ENCODE data around the gene CHRNA3. TPM values are rescaled to one million over a fixed set of nuclear protein-coding genes. Genes with fewer than 3 reads are reported as not detected.

CHRNA3 gene
- polyA plus RNA-seq, 1 donor (not counting 4 experiments of a cell fraction or from before 2014, with no cell fraction given), result not detected

DNA sequence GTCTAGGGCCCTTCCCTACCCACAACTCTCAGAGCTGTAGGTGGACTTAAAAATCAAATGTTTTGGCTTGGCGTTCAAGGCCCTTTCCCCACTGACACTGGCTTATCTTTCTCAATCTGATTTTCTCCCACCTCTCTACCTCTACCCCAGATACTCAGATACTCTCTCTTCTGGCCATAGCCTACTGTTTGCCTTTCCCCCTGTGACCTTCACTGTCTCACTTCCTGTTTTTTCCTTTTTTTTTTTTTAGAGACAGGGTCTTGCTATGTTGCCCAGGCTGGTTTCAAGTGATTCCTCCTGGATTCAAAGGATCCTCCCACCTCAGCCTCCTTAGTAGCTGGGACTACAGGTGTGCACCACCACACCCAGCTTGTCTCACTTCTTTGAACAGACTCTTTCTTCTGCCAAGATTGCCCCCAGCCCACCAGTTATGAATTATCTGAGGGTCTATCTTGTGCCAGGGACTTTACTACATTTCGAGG is 15.6 kb upstream of the CHRNA3 start:
- dilution Hi-C loops (cut with MboI; ENCODE audit: extremely low pct_ligation_motif_present, low sequenced_read_pairs), result no loop called here
- Histone ChIP-seq H3K36me3 (ENCODE audit: control insufficient read depth in 2 of 2, extremely low read depth in 1 of 2, insufficient read depth in 2 of 2, low read length in 2 of 2) (no peaks in the 10 kb centered on the region), H3K4me3 (ENCODE audit: control insufficient read depth in 2 of 3, extremely low read depth in 1 of 3, insufficient read depth in 2 of 3, low read depth in 1 of 3, low read length in 3 of 3) (no peak overlapping the region), H3K79me2 (ENCODE audit: control insufficient read depth, insufficient read depth, low read length) (no peaks in the 10 kb centered on the region), H3K4me2 (ENCODE audit: control insufficient read depth, extremely low read depth, insufficient read depth, low read depth, low read length) (no peak overlapping the region), H3K9me1 (ENCODE audit: control insufficient read depth, extremely low read depth, insufficient read depth, low read length) (no peaks in the 10 kb centered on the region), H3K9ac (ENCODE audit: control insufficient read depth, extremely low read depth, insufficient read depth, low read length) (no peak overlapping the region), H3K27ac (ENCODE audit: control insufficient read depth, insufficient read depth, low read length) (no peak overlapping the region), H4K20me1 (ENCODE audit: control insufficient read depth, extremely low read depth, insufficient read depth, low read length) (no peaks in the 10 kb centered on the region), H2AFZ (ENCODE audit: control insufficient read depth, low read length) (no peak overlapping the region), H3K4me1 (ENCODE audit: control insufficient read depth, extremely low read depth, insufficient read depth, low read length) (peaks cover 2% of the 10 kb centered on the region), H3K27me3 (ENCODE audit: control insufficient read depth, extremely low read depth, insufficient read depth, low read length) (peaks cover 9% of the 10 kb centered on the region), H3K9me3 (ENCODE audit: control insufficient read depth, low read depth, low read length) (peaks cover 5% of the 10 kb centered on the region)
- FAIRE-seq (no peak), DNase-seq (ENCODE audit: low read depth, low spot score) (no peak)
- TF ChIP-seq, protein P1, sequence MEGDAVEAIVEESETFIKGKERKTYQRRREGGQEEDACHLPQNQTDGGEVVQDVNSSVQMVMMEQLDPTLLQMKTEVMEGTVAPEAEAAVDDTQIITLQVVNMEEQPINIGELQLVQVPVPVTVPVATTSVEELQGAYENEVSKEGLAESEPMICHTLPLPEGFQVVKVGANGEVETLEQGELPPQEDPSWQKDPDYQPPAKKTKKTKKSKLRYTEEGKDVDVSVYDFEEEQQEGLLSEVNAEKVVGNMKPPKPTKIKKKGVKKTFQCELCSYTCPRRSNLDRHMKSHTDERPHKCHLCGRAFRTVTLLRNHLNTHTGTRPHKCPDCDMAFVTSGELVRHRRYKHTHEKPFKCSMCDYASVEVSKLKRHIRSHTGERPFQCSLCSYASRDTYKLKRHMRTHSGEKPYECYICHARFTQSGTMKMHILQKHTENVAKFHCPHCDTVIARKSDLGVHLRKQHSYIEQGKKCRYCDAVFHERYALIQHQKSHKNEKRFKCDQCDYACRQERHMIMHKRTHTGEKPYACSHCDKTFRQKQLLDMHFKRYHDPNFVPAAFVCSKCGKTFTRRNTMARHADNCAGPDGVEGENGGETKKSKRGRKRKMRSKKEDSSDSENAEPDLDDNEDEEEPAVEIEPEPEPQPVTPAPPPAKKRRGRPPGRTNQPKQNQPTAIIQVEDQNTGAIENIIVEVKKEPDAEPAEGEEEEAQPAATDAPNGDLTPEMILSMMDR (optimal IDR thresholded peaks at IDR 0.05 in 1 of 3, IDR thresholded peaks at IDR 0.05 in 1 of 3, conservative IDR thresholded peaks at IDR 0.05 in 1 of 3; ENCODE audit: extremely low read depth in 1 of 3, insufficient read depth in 2 of 3, low read length in 3 of 3), result no peak
- TF ChIP-seq EZH2 (IDR thresholded peaks at IDR 0.05; ENCODE audit: low read length), result no peak

DNA sequence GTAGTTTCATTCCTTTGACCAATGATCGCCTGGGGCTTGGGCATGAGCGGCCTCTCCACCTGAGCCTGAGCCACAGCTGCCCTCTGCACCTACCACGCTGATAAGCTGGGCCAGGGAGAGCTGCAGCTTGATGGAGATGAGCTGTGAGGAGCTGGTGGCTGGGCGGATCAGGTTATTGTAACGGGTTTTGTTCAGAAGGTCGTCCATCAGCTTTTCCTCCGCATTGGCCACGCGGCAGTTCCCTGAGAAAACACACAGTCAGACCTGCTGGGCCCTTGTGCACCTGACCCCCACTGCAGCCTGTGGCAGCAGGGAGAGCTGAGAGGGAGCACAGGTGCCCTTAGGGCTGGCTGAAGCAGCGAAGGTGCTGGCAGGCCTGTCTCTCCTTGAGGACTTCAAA is 14.6 kb upstream of the CHRNA3 start:
- Histone ChIP-seq H2AFZ (ENCODE audit: control insufficient read depth, low read length) (no peak overlapping the region), H3K9me1 (ENCODE audit: control insufficient read depth, extremely low read depth, insufficient read depth, low read length) (no peaks in the 10 kb centered on the region), H3K9ac (ENCODE audit: control insufficient read depth, extremely low read depth, insufficient read depth, low read length) (no peak overlapping the region), H3K9me3 (ENCODE audit: control insufficient read depth, low read depth, low read length) (peaks cover 5% of the 10 kb centered on the region), H3K27me3 (ENCODE audit: control insufficient read depth, extremely low read depth, insufficient read depth, low read length) (peaks cover 3% of the 10 kb centered on the region), H3K79me2 (ENCODE audit: control insufficient read depth, insufficient read depth, low read length) (no peaks in the 10 kb centered on the region), H3K4me1 (ENCODE audit: control insufficient read depth, extremely low read depth, insufficient read depth, low read length) (no peaks in the 10 kb centered on the region), H3K4me3 (ENCODE audit: control insufficient read depth in 2 of 3, extremely low read depth in 1 of 3, insufficient read depth in 2 of 3, low read depth in 1 of 3, low read length in 3 of 3) (no peak overlapping the region), H4K20me1 (ENCODE audit: control insufficient read depth, extremely low read depth, insufficient read depth, low read length) (no peaks in the 10 kb centered on the region), H3K36me3 (ENCODE audit: control insufficient read depth in 2 of 2, extremely low read depth in 1 of 2, insufficient read depth in 2 of 2, low read length in 2 of 2) (no peaks in the 10 kb centered on the region), H3K27ac (ENCODE audit: control insufficient read depth, insufficient read depth, low read length) (no peak overlapping the region), H3K4me2 (ENCODE audit: control insufficient read depth, extremely low read depth, insufficient read depth, low read depth, low read length) (no peak overlapping the region)
- no peak for TF ChIP-seq EZH2 (IDR thresholded peaks at IDR 0.05; ENCODE audit: low read length)
- TF ChIP-seq, protein P1 (optimal IDR thresholded peaks at IDR 0.05 in 1 of 3, IDR thresholded peaks at IDR 0.05 in 1 of 3, conservative IDR thresholded peaks at IDR 0.05 in 1 of 3; ENCODE audit: extremely low read depth in 1 of 3, insufficient read depth in 2 of 3, low read length in 3 of 3), result no peak
- dilution Hi-C loops (cut with MboI; ENCODE audit: extremely low pct_ligation_motif_present, low sequenced_read_pairs), result no loop called here
- DNase-seq (ENCODE audit: low read depth, low spot score), result no peak
- FAIRE-seq, result no peak

Measured in keratinocyte (primary cell).